Epithelial cell of proximal tubule (primary cell): Measurements from ENCODE around the gene RAPH1. TPM values are rescaled to one million over a fixed set of nuclear protein-coding genes. Genes with fewer than 3 reads are reported as not detected.

Experiments used
- DNase-seq: peaks from one replicate; pipeline ENCODE4 v3.0.0-alpha.2; 2011; ENCODE audit warnings: low read depth
- H3K4me3 ChIP-seq: 2 replicates; pipeline ENCODE4 v1.5.1; 2011; ENCODE audit warnings: low read depth, mild to moderate bottlenecking, low read length
- total RNA-seq: library from RNA; depleted of rRNA; stranded (reverse); fragments of >200 nt; gene quantifications from 2 replicates; pipeline ENCODE4 v1.2.3, GENCODE V29; 2015
- TF ChIP-seq, protein P1 (sequence below): conservative IDR thresholded peaks from 2 replicates; pipeline ENCODE4 v1.5.1; 2012; ENCODE audit warnings: low read depth, mild to moderate bottlenecking, low read length

RAPH1 gene
- total RNA-seq, 1 donor from 2014 or later, result 33.4 TPM

DNA sequence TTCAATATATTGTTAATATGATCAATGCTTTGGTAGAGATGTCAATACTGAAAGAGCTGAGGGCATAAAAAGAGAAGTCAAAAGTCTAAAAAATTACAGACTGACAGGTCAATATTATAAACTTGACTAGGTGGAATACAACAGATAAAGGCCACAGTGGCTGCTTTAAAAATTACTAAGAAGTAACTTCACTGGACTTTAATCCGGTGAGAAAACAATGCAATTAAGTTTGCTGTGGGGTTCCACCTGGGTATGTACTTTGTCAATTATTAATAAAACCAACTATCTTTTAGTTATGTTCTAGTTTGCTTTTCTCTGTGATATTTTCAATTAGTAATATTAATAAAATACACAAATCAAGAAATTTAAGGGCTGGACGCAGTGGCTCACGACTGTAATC, 44.7 kb downstream of the RAPH1 start:
- TF ChIP-seq, protein P1, sequence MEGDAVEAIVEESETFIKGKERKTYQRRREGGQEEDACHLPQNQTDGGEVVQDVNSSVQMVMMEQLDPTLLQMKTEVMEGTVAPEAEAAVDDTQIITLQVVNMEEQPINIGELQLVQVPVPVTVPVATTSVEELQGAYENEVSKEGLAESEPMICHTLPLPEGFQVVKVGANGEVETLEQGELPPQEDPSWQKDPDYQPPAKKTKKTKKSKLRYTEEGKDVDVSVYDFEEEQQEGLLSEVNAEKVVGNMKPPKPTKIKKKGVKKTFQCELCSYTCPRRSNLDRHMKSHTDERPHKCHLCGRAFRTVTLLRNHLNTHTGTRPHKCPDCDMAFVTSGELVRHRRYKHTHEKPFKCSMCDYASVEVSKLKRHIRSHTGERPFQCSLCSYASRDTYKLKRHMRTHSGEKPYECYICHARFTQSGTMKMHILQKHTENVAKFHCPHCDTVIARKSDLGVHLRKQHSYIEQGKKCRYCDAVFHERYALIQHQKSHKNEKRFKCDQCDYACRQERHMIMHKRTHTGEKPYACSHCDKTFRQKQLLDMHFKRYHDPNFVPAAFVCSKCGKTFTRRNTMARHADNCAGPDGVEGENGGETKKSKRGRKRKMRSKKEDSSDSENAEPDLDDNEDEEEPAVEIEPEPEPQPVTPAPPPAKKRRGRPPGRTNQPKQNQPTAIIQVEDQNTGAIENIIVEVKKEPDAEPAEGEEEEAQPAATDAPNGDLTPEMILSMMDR, result no peak
- no peak for DNase-seq
- no peak overlapping the region for H3K4me3 ChIP-seq

DNA sequence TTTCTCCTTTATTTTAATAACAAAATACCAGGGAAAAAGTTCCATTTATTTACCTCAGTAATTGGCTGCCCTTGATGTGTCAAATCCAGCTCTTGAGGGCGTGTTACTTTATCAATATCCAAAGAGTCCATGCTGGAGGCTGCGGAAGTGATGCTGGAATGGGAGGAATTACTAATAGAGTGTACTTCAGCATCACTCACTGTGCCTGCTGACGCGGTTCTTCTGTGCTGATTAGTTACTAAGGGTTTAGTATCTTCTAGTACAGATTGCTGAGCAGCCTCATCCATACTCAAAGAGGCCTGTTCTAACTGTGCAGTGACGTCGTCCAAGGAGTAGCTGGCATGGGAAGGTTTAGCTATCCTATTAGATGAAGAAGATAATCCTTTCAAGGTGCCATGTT, 45.6 kb downstream of the RAPH1 start:
- no peak for DNase-seq
- TF ChIP-seq, protein P1, result no peak
- H3K4me3 ChIP-seq, result no peak overlapping the region

DNA sequence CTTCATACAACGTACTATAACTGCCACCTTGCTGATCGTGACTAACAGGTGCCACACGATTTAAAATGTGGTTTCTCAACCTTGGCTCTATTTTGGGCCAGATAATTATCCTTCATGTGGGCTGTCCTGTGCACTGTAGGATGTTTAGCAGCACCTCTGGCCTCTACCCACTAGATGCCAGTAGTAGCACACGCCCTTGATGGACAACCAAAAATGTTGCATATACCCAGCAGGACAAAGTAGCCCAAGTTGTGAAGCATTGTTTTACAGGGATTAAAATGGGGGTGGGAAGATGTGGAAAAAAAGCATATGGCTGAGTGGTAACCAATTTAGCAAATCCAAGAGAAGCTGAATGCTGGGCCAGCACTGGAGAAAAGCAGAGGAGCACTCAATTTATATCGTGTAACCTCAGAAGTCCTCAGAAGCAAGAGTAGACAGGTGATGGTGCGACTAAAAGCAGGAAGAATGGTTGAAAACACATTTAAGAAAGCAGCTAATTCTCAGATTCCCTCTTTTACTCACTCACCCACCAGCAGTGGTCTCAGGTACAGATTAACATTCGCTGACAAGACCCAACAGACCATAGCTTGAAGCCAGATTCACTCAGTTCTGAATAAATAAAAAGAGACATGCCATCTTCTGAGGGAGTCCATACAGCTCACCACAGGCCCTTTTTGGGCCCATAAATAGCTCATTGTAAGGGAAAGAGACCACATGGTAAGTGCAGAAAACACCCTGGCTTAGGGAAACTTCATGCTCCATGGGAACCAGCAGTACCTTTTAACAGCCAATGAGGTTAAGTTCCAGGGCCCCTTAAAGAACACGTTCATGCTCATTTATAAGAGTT, 50.6 kb downstream of the RAPH1 start:
- TF ChIP-seq, protein P1, result peak; percentile 74
- H3K4me3 ChIP-seq, result no peak overlapping the region
- DNase-seq, result no peak

DNA sequence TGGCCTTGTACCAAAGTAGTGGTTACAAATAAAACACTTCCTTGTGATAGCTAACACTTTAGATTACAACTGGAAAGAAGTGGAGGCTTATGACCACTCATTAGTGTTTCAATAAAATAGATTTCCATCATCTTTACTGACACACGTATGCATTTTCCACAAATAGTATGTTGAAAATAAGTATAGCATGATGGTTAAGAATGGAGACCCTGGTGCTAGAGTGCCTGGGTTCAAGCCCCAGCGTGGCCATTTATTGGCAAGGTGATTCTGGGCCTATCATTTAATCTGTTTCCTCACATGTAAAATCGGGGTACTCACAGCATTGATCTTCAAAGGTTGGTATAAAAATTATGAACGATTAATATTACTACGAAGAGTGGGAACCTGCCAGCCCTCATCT, 54.5 kb downstream of the RAPH1 start:
- no peak for DNase-seq

DNA sequence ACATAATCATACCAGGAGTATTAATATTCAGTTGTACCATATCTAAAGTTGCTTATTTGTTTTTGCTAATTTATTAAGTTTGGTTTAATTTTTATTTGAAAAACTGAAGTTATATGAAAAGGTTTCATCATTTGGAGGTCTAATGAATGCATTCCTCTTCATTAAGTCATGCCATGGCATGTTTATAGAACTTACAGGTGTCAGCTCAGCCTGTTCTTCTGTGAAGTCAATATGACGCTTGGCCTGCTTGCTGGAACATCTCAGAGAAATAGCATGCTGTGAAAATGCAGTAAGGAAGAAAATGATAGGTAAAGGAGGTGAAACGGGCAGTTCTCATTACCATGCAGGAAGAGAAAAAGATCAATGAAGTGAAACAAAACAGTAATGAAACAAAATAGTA, 58.2 kb downstream of the RAPH1 start:
- DNase-seq, result no peak
- TF ChIP-seq, protein P1, result no peak
- H3K4me3 ChIP-seq, result no peak overlapping the region

More for the DNA sequence above, 54.5 kb downstream of the RAPH1 start:
- H3K4me3 ChIP-seq, result no peak overlapping the region
- TF ChIP-seq, protein P1, result no peak

DNA sequence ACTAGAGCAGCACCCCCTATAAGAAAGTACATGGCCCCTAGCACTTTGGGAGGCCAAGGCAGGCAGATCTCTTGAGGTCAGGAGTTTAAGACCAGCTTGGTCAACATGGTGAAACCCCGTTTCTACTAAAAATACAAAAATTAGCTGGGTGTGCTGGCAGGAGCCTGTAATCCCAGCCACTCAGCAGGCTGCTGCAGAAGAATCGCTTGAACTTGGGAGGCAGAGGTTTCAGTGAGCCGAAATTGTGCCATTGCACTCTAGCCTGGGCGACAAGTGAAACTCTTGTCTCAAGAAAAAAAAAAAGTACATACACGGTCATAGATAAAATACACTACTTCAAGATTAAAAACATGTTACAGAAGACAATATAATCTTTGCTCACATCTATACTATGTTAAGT, 63.8 kb downstream of the RAPH1 start:
- H3K4me3 ChIP-seq, result no peak overlapping the region
- TF ChIP-seq, protein P1, result no peak
- DNase-seq, result no peak

DNA sequence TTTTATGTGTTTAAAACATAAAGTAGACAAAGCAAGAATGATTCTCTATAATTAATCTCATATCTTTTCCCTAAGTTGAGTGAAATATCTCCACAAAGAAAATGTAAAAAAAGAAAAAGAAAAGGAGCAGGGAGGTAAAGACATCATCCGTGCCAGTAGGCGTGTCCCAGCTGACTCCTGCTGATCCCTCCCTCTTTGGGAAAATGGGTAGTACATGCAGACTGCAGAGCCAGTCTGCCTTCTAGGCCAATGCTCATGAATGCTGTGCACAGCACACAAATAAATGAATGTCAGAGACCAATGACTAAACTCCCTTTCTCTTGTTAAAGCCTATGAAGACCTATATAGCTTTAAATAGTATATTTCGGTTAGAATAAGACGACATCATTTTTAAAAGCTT, 64.7 kb downstream of the RAPH1 start:
- TF ChIP-seq, protein P1, result no peak
- DNase-seq, result peak; percentile 31
- no peak overlapping the region for H3K4me3 ChIP-seq
